Suprapubic skin (tissue), 4 donors: ENCODE measurements around the gene MFNG. TPM values are rescaled to one million over a fixed set of nuclear protein-coding genes. Genes with fewer than 3 reads are reported as not detected.
"Not testable (repeated sequence)": the region's sequence is repeated elsewhere in the genome, so short reads cannot be mapped to it uniquely, and the experiment has no call there.

Experiments
- DNase-seq, 2 donors: peaks; one replicate each; pipeline ENCODE4 v3.0.0-alpha.2; 2019; ENCODE audit warnings: low spot score in 2 of 2
- H3K27ac ChIP-seq: fragments of 200-600 bp; sonication (generic); one replicate; pipeline ENCODE4 v1.5.1; 2019
- H3K27me3 ChIP-seq: fragments of 200-600 bp; sonication (generic); one replicate; pipeline ENCODE4 v1.5.1; 2019
- H3K36me3 ChIP-seq: fragments of 200-600 bp; sonication (generic); one replicate; pipeline ENCODE4 v1.5.1; 2019
- H3K4me1 ChIP-seq: fragments of 200-600 bp; sonication (generic); one replicate; pipeline ENCODE4 v1.5.1; 2019
- H3K4me3 ChIP-seq: fragments of 200-600 bp; sonication (generic); one replicate; pipeline ENCODE4 v1.5.1; 2019; ENCODE audit warnings: mild to moderate bottlenecking
- H3K9me3 ChIP-seq: fragments of 200-600 bp; sonication (generic); one replicate; pipeline ENCODE4 v1.5.1; 2019
- EP300 ChIP-seq: sonication (generic); formaldehyde crosslinking; IDR thresholded peaks from one replicate; pipeline ENCODE4 v1.6.1; 2017; ENCODE audit warnings: antibody characterized with exemption
- POLR2A ChIP-seq, 2 donors: fragments of 450-650 bp; IDR thresholded peaks; one replicate each; pipeline ENCODE4 v1.6.1; 2017; ENCODE audit warnings: antibody characterized with exemption in 2 of 2, mild to moderate bottlenecking in 2 of 2, moderate library complexity in 2 of 2
- POLR2AphosphoS5 ChIP-seq, 3 donors: sonication (generic); formaldehyde crosslinking; IDR thresholded peaks; one replicate each; pipeline ENCODE4 v1.6.1; 2017; ENCODE audit warnings: antibody characterized with exemption in 3 of 3
- WGBS: methylation state at CpG from one replicate; pipeline ENCODE4 v1.1.5; 2018; 5-methylcytosine and 5-hydroxymethylcytosine counted together
- total RNA-seq, 4 donors: library from RNA; depleted of rRNA; stranded (reverse); fragments of >200 nt; gene quantifications; one replicate each; pipeline ENCODE4 v1.1.0, GENCODE V29; 2016
- TF ChIP-seq, protein P1 (sequence below), 2 donors: fragments of 200-600 bp in 1 of 2; fragments of 450-650 bp in 1 of 2; sonication (generic) in 1 of 2; IDR thresholded peaks; one replicate each; pipeline ENCODE4 v1.5.1; 2016 to 2019; ENCODE audit warnings: antibody characterized with exemption in 2 of 2, mild to moderate bottlenecking in 1 of 2, moderate library complexity in 1 of 2

The MFNG gene, protein sequence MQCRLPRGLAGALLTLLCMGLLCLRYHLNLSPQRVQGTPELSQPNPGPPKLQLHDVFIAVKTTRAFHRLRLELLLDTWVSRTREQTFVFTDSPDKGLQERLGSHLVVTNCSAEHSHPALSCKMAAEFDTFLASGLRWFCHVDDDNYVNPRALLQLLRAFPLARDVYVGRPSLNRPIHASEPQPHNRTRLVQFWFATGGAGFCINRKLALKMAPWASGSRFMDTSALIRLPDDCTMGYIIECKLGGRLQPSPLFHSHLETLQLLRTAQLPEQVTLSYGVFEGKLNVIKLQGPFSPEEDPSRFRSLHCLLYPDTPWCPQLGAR
- 1 to 10 TPM; 3.5 to 8.6 (median 4.9) TPM for total RNA-seq

DNA sequence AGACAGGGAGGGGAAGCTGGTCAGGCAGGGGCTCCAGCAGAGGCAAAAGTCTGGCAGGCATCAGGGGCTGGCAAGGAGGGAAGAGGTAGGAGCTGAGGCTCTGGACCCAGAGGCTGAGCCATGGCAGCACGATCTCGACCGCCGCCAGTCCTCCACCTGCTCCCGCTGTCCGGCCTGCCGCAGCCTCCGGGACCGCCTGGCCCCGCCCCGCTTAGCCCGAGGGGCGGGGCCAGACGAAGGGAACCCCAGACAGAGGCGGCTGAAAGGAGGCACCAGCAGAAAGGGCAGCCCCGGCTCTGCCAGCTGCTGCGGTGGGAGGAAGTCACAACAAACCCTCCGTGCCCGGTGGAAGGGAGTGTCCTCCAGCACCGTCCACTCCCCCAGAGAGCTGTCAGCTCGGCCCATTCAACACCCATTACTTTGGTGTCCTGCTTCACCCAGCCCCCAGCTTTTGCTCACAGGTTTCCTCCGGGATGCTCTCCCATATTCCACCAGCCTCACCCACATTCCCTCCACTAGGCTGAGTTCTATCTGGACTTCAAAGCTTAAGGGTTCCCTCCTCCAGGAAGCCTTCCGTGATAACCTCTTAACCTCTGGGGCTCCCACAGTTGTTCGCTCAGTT is at the start of gene MFNG:
Gene MFNG (minus strand): TSS at position 161 of the 622 bp plus-strand sequence. CDS start 207 bp downstream, outside the sequence.
- WGBS: 30% methylated on average over 3 of the region's 24 CpGs
- peak within 1 kb of the TSS; percentile 44 for H3K4me3 ChIP-seq
- H3K4me1 ChIP-seq: peaks cover 25% of the 10 kb centered on the region
- DNase-seq: peak in 1 of 2 donors; percentile 79
- TF ChIP-seq EP300: no peak
- TF ChIP-seq, protein P1, sequence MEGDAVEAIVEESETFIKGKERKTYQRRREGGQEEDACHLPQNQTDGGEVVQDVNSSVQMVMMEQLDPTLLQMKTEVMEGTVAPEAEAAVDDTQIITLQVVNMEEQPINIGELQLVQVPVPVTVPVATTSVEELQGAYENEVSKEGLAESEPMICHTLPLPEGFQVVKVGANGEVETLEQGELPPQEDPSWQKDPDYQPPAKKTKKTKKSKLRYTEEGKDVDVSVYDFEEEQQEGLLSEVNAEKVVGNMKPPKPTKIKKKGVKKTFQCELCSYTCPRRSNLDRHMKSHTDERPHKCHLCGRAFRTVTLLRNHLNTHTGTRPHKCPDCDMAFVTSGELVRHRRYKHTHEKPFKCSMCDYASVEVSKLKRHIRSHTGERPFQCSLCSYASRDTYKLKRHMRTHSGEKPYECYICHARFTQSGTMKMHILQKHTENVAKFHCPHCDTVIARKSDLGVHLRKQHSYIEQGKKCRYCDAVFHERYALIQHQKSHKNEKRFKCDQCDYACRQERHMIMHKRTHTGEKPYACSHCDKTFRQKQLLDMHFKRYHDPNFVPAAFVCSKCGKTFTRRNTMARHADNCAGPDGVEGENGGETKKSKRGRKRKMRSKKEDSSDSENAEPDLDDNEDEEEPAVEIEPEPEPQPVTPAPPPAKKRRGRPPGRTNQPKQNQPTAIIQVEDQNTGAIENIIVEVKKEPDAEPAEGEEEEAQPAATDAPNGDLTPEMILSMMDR (IDR thresholded peaks at IDR 0.05): no peak
- no peak for TF ChIP-seq POLR2AphosphoS5 (IDR thresholded peaks at IDR 0.05)
- TF ChIP-seq POLR2A (IDR thresholded peaks at IDR 0.05): no peak
- H3K27me3 ChIP-seq: peaks cover 34% of the 10 kb centered on the region
- no peaks in the 10 kb centered on the region for H3K9me3 ChIP-seq
- peaks cover 2% of the 10 kb centered on the region for H3K36me3 ChIP-seq
- H3K27ac ChIP-seq: peak within 1 kb of the TSS; percentile 39

DNA sequence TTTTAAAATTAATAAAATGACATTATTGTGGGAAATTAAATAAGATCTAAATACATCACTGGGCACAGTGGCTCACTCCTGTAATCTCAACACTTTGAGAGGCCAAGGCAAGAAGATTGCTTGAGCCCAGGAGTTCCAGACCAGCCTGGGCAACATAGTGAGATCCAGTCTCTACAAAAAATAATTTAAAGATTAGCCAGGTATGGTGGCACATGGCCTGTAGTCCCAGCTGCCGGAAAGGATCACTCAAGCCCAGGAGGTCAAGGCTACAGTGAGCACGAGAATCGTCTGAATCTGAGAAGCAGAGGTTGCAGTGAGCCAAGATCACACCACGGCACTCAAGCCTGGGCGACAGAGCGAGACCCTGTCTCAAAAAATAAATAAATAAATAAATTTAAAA is 49.0 kb upstream of the MFNG start:
- no peak overlapping the region for H3K27ac ChIP-seq
- H3K9me3 ChIP-seq: no peaks in the 10 kb centered on the region
- H3K36me3 ChIP-seq: no peaks in the 10 kb centered on the region
- no peak overlapping the region for H3K4me3 ChIP-seq
- TF ChIP-seq, protein P1 (IDR thresholded peaks at IDR 0.05): no peak
- TF ChIP-seq EP300 (no peak), POLR2A (IDR thresholded peaks at IDR 0.05) (no peak), POLR2AphosphoS5 (IDR thresholded peaks at IDR 0.05) (no peak)
- WGBS: 95% methylated on average over 6 of the region's 6 CpGs
- H3K27me3 ChIP-seq: no peaks in the 10 kb centered on the region
- DNase-seq: no peak
- peaks cover 16% of the 10 kb centered on the region for H3K4me1 ChIP-seq

DNA sequence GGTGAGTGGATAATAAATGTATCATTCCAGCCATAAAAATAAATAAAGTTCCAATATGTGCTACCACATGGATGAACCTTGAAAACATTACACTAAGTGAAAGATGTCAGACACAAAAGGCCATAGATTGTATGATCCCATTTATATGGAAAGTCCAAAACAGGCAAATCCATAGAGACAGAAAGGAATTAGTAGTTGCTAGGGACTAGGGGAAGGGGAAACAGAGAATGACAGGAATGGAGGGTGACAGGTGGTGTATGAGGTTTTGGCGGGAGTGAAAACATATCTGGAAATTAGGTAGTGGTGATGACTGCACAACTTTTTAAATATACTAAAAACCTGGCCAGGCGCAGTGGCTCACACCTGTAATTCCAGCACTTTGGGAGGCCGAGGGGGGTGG is 48.3 kb upstream of the MFNG start:
- 91% methylated on average over 3 of the region's 3 CpGs for WGBS
- H3K27ac ChIP-seq: no peak overlapping the region

DNA sequence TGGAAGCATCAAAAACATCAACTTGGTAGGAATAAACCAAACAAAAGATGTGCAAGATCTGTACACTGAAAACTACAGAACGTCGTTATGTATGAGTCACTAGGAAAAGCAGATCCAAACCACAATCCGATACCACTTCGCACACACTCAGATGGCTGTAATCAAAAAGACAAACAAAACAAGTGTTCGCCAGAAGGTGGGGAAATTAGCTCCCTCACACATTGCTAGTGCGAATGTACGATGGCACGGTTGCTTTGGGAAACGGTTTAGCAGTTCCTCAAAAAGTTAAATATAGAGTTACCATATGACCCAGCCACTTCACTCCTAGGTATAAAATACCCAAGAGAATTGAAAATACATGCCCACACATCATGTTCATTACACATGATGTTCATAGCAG is 47.8 kb upstream of the MFNG start:
- H3K9me3 ChIP-seq: no peaks in the 10 kb centered on the region
- no peak overlapping the region for H3K4me3 ChIP-seq
- no peaks in the 10 kb centered on the region for H3K36me3 ChIP-seq
- WGBS: 49% methylated on average over 9 of the region's 9 CpGs
- H3K4me1 ChIP-seq: peaks cover 12% of the 10 kb centered on the region
- TF ChIP-seq, protein P1 (IDR thresholded peaks at IDR 0.05): no peak
- TF ChIP-seq POLR2AphosphoS5 (IDR thresholded peaks at IDR 0.05) (no peak), POLR2A (IDR thresholded peaks at IDR 0.05) (no peak), EP300 (no peak)
- no peak for DNase-seq
- H3K27me3 ChIP-seq: no peaks in the 10 kb centered on the region
- H3K27ac ChIP-seq: no peak overlapping the region

More for the DNA sequence above, 48.3 kb upstream of the MFNG start:
- Histone ChIP-seq H3K4me3 (no peak overlapping the region), H3K36me3 (no peaks in the 10 kb centered on the region), H3K4me1 (peaks cover 16% of the 10 kb centered on the region), H3K27me3 (no peaks in the 10 kb centered on the region), H3K9me3 (no peaks in the 10 kb centered on the region)
- DNase-seq: no peak
- TF ChIP-seq POLR2AphosphoS5 (IDR thresholded peaks at IDR 0.05): no peak
- TF ChIP-seq, protein P1 (IDR thresholded peaks at IDR 0.05): no peak
- no peak for TF ChIP-seq POLR2A (IDR thresholded peaks at IDR 0.05)
- no peak for TF ChIP-seq EP300

DNA sequence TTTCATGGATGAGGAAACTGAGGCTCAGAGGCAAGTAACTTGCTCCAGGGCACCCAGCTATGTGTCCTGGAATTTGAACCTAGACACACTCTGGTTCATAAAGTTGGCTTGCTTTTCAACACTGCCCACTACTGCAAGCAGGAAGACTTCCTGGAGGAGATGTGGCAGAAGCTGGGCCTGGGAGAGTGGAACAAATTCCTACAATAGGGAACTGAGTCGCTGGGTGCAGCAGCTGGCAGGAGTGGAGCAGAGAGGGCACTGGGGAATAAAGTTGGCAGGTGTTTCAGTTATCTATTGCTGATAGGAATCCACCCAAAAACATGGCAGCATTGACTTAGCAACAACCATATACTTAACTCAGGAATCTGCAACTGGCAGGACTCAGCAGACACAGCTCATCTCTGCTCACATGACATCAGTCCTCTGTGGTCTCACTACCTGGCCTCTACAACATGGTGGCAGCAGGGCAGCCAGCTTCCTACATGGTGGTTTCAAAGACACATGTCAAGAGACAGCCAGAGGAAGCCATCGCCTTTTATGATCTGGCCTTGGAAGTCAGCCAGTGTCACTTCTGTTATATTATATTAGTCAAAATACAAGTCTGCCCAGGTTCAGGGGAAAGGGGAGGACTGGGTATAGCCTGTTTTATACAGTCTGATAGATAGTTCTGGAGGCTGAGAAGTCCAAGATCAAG is 43.6 kb upstream of the MFNG start:
- H3K4me3 ChIP-seq: no peak overlapping the region
- no peaks in the 10 kb centered on the region for H3K9me3 ChIP-seq
- WGBS: 54% methylated on average over 2 of the region's 2 CpGs
- no peaks in the 10 kb centered on the region for H3K27me3 ChIP-seq
- no peak overlapping the region for H3K27ac ChIP-seq
- no peak for TF ChIP-seq POLR2A (IDR thresholded peaks at IDR 0.05)
- no peak for DNase-seq
- H3K36me3 ChIP-seq: no peaks in the 10 kb centered on the region
- peaks cover 23% of the 10 kb centered on the region for H3K4me1 ChIP-seq

DNA sequence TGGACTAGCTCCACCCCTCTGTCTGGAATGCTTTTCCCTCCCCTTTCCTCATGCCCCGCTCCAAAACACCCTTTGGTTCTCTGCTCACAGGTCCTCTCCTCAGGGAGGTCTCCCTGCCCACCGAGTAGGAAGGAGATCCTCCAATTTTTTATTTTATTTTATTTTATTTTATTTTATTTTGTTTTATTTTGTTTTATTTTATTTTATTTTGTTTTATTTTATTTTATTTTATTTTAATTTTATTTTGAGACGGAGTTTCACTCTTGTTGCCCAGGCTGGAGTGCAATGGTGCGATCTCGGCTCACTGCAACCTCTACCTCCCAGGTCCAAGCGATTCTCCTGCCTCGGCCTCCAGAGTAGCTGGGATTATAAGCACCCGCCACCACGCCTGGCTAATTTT is 41.8 kb upstream of the MFNG start:
- DNase-seq, H3K36me3 ChIP-seq, H3K4me3 ChIP-seq, H3K9me3 ChIP-seq, H3K27me3 ChIP-seq, H3K27ac ChIP-seq: not testable (repeated sequence)
- WGBS: 95% methylated on average over 9 of the region's 9 CpGs
- peaks cover 22% of the 10 kb centered on the region for H3K4me1 ChIP-seq

DNA sequence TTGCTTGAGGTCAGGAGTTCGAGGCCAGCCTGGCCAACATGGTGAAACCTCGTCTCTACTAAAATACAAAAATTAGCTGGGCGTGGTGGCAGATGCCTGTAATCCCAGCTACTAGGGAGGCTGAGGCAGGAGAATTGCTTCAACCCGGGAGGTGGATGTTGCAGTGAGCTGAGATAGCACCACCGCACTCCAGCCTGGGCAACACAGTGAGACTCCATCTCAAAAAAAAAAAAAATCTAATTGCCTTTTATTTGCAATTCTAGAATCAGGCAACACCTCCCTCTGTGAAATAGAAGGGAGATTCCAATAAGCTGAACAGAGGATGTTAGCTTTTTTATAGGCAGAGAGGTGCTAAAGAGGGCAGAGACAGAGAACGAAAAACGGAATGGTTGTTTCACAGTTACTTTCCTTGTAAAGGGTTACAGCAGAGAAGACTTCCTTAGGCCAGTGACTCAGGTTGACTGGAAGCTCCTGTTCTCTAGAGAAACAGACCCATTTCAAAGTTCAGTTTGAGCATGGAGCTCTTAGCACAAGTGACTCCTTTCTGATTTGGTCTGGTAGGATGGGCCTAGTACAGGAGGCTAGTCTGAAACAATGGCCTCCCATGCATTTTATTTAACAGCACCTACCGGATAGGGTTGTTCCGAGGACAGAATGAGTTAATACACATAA is 41.0 kb upstream of the MFNG start:
- not testable (repeated sequence) for H3K4me3 ChIP-seq, H3K9me3 ChIP-seq, H3K27ac ChIP-seq, DNase-seq, H3K36me3 ChIP-seq, H3K27me3 ChIP-seq
- 88% methylated on average over 8 of the region's 9 CpGs for WGBS
- H3K4me1 ChIP-seq: peaks cover 22% of the 10 kb centered on the region
